Measurements from ENCODE around the gene PLEKHM2. TPM values are rescaled to one million over a fixed set of nuclear protein-coding genes. Genes with fewer than 3 reads are reported as not detected.

The PLEKHM2 gene
- total and polyA plus RNA-seq, 2 of the 4 experiments (the other 2 are of a cell fraction), result 24.7 to 48.0 TPM

- Histone ChIP-seq H3K14ac (replicated peaks; ENCODE audit: low read depth, low read length) (no peak overlapping the region), H3K27me3 (ENCODE audit: control insufficient read depth, insufficient read depth, low read length) (no peaks in the 10 kb centered on the region), H3K4me1 (ENCODE audit: control insufficient read depth, insufficient read depth, low read length) (no peaks in the 10 kb centered on the region; the same call in 1 of the 2 replicates), H3K9me1 (ENCODE audit: insufficient read depth, low read length) (peaks cover under 1% of the 10 kb centered on the region; the same call in 1 of the 2 replicates), H4K5ac (ENCODE audit: low read depth, low read length) (no peak overlapping the region), H4K91ac (ENCODE audit: insufficient read depth, low read depth, low read length) (no peak overlapping the region), H3K56ac (ENCODE audit: extremely low read depth, insufficient read depth, low read length) (no peak overlapping the region), H2AFZ (replicated peaks; ENCODE audit: low read length, poor library complexity) (no peak overlapping the region), H2AK9ac (replicated peaks; ENCODE audit: low read depth, low read length, poor library complexity) (no peak overlapping the region), H2BK20ac (ENCODE audit: low read depth, low read length) (no peak overlapping the region), H3K4ac (ENCODE audit: low read depth, low read length) (no peak overlapping the region), H3K27ac (ENCODE audit: insufficient read depth, low read length) (no peak overlapping the region), H3K9ac (ENCODE audit: low read depth, low read length) (no peak overlapping the region), H3K4me2 (ENCODE audit: low read depth, low read length) (no peak overlapping the region), H2BK120ac (ENCODE audit: low read depth, low read length) (no peak overlapping the region), H4K8ac (ENCODE audit: low read depth in 2 of 2, low read length in 2 of 2) (no peak overlapping the region), H4K20me1 (ENCODE audit: insufficient read depth, low read length) (peaks cover 12% of the 10 kb centered on the region), H2BK5ac (ENCODE audit: low read depth, low read length, poor library complexity, severe bottlenecking) (no peak overlapping the region), H3K4me3 (ENCODE audit: insufficient read depth, low read depth, low read length) (no peak overlapping the region), H3K9me3 (ENCODE audit: control insufficient read depth, insufficient read depth, low read length) (no peaks in the 10 kb centered on the region), H3K36me3 (ENCODE audit: control insufficient read depth, insufficient read depth, low read length) (peaks cover 73% of the 10 kb centered on the region), H3K18ac (ENCODE audit: low read depth, low read length) (no peak overlapping the region), H2BK15ac (ENCODE audit: low read depth, low read length) (no peak overlapping the region), H3K23ac (ENCODE audit: low read depth, low read length) (no peak overlapping the region), H2AK5ac (ENCODE audit: low read depth, low read length) (no peak overlapping the region), H3K79me1 (ENCODE audit: low read depth in 1 of 2, low read length in 2 of 2) (peaks cover 21 to 33% of the 10 kb centered on the region in 2 experiments)
- ChIA-PET POLR2A (ENCODE audit: unreplicated experiment) (no interaction called here), CTCF (no interaction called here)
- in situ Hi-C loops (cut with MboI; ENCODE audit: low sequenced_read_pairs) (no loop called here), dilution Hi-C loops (cut with HindIII; ENCODE audit: low sequenced_read_pairs, unreplicated experiment) (no loop called here), intact Hi-C loops (cut with micrococcal nuclease) (no loop called here)
- 100% methylated on average over 1 of the region's 3 CpGs; no CpG with 5 or more reads in 1 of the 2 experiments for WGBS, 2 experiments (ENCODE audit: extremely low coverage in 2 of 2, insufficient read length in 1 of 2)
- TF ChIP-seq POLR2A (IDR thresholded peaks at IDR 0.05; ENCODE audit: low read depth, low read length) (no peak), MAZ (IDR thresholded peaks at IDR 0.05; ENCODE audit: borderline replicate concordance, low read depth, low read length) (no peak), CHD1 (IDR thresholded peaks at IDR 0.05; ENCODE audit: low read depth, low read length) (no peak), NFE2L2 (IDR thresholded peaks at IDR 0.05; ENCODE audit: low read depth, low read length) (no peak), MXI1 (IDR thresholded peaks at IDR 0.05; ENCODE audit: borderline replicate concordance, low read depth, low read length) (no peak), BHLHE40 (IDR thresholded peaks at IDR 0.05; ENCODE audit: low read depth, low read length) (no peak), CTCF (conservative IDR thresholded peaks at IDR 0.05; ENCODE audit: low read depth, low read length) (no peak), CEBPB (IDR thresholded peaks at IDR 0.05; ENCODE audit: low read depth, low read length) (no peak), RAD21 (IDR thresholded peaks at IDR 0.05; ENCODE audit: low read length) (no peak), MAFK (IDR thresholded peaks at IDR 0.05; ENCODE audit: low read depth, low read length) (no peak), ELK1 (IDR thresholded peaks at IDR 0.05; ENCODE audit: borderline replicate concordance, low read depth, low read length) (no peak), SMC3 (IDR thresholded peaks at IDR 0.05; ENCODE audit: low read depth, low read length) (no peak), RCOR1 (IDR thresholded peaks at IDR 0.05; ENCODE audit: insufficient replicate concordance, low read length) (no peak), RFX5 (IDR thresholded peaks at IDR 0.05; ENCODE audit: low read depth, low read length) (no peak), USF2 (IDR thresholded peaks at IDR 0.05; ENCODE audit: low read depth, low read length) (no peak), FOS (IDR thresholded peaks at IDR 0.05; ENCODE audit: low read depth, low read length) (no peak)
- ATAC-seq (ENCODE audit: low read depth) (no peak), DNase-seq (no peak)
- BruUV-seq (replicated peaks), result no TSS peak
Observed at GRCh38 chr1:15720861-15721260, 36.7 kb downstream of the PLEKHM2 start.

Data from IMR-90 (cell line).